ENCODE data around the gene YTHDF1.
A peak's percentile ranks its signal among the peaks of the same experiment; 100 is the strongest.

GRCh38 chr20:63223121-63223825, 7.3 kb upstream of the YTHDF1 start:
- TF ChIP-seq CTCF (IDR thresholded peaks at IDR 0.05; ENCODE audit: low read depth, low read length), result peak; percentile 80
- no peak for TF ChIP-seq EZH2phosphoT487 (IDR thresholded peaks at IDR 0.05; ENCODE audit: low read depth)

Measured in OCI-LY3 (cell line).